Superior temporal gyrus (tissue), 1 donor: ENCODE data around the gene BTK.
"Not testable (repeated sequence)": the region's sequence is repeated elsewhere in the genome, so short reads cannot be mapped to it uniquely, and the experiment has no call there.

Experiments
- DNase-seq: peaks from one replicate; pipeline ENCODE4 v3.0.0-alpha.2; 2016; ENCODE audit errors: extremely low spot score

BTK gene

DNA sequence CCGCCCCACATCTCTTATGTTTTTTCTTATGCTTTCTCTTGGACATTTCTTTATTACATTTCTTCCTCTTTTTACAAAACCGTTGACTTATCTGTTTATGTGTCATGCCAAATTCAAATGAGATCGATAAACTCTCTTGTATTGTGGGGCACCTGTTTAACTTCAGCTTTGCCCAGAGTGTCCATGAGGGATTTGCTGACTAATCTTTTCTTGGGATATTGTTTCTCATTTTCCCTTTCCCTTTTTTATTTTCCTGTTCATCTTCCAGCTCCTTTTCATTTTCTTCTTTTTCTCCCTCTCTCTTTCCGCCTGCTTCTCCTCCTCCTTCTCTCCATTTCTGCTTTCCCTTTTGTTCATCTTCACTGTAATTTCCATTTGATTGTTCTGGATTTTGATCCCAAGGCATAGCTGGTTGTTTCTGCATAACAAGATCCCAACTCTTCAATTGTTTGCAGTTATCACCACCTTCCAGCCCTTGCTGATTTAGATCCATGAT lies 48.2 kb downstream of the BTK start:
- DNase-seq: no peak

DNA sequence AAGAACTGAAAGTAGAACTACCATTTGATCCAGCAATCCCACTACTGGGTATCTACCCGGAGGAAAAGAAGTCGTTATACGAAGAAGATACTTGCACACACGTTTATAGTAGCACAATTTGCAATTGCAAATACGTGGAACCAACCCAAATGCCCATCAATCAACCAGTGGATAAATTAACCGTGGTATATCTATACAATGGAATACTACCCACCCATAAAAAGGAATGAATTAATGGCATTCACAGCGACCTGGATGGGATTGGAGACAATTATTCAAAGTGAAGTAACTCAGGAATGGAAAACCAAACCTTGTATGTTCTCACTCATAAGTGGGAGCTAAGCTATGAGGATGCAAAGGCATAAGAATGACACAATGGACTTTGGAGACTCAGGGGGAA lies 51.7 kb downstream of the BTK start:
- DNase-seq: not testable (repeated sequence)

DNA sequence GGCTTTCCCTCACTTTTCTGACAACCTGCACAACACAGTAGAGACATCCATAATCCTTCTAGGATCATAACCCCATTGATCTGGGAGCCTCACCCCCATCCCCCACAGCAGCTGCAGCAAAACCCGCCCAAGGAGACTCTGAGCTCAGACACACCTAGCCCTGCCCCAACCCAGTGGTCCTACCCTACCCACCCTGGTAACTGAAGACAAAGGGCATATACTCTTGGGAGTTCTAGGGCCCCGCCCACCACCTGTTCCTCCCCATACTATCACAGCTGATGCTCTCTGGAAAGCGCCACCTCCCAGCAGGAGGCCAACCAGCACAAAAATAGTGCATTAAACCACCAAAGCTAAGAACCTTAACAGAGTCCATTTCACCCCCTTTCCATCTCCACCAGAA lies 59.4 kb downstream of the BTK start:
- not testable (repeated sequence) for DNase-seq

- no peak for DNase-seq
These were observed 82.2 kb downstream of the BTK start for GRCh38 chrX:101303790-101304189.
